HEK293T (cell line): ENCODE data around the gene MYCL.

Experiments used
- CTCF ChIA-PET: fragments of 350-600 bp; formaldehyde crosslinking; extraction: SDS; loops from one replicate; lab custom pipeline; 2021; ENCODE audit warnings: antibody characterized with exemption, inconsistent platforms; lab: Yijun Ruan, JAX
- POLR2A ChIA-PET: fragments of 350-600 bp; formaldehyde crosslinking; extraction: SDS; loops from one replicate; lab custom pipeline; 2020; ENCODE audit warnings: antibody characterized with exemption, inconsistent platforms; lab: Yijun Ruan, JAX
- DNase-seq: peaks from one replicate; pipeline ENCODE4 v3.0.0; 2012; ENCODE audit warnings: mixed read lengths; ENCODE audit errors: extremely low spot score
- ARNT ChIP-seq: fragments of 450-650 bp; IDR thresholded peaks from 2 replicates; pipeline ENCODE4 v1.6.1; 2017; ENCODE audit warnings: mild to moderate bottlenecking
- BHLHE40 ChIP-seq: fragments of 450-650 bp; IDR thresholded peaks from 2 replicates; pipeline ENCODE4 v1.6.1; 2016; ENCODE audit warnings: mild to moderate bottlenecking, moderate library complexity, borderline replicate concordance
- CTBP1 ChIP-seq: fragments of 450-650 bp; IDR thresholded peaks from 2 replicates; pipeline ENCODE4 v1.6.1; 2016; ENCODE audit warnings: borderline replicate concordance
- ELF4 ChIP-seq: fragments of 450-650 bp; IDR thresholded peaks from 2 replicates; pipeline ENCODE4 v1.6.1; 2017; ENCODE audit warnings: antibody characterized with exemption
- FOXA1 ChIP-seq: fragments of 450-650 bp; IDR thresholded peaks from 2 replicates; pipeline ENCODE4 v1.6.1; 2016; ENCODE audit warnings: mild to moderate bottlenecking
- FOXK2 ChIP-seq: fragments of 450-650 bp; IDR thresholded peaks from 2 replicates; pipeline ENCODE4 v1.6.1; 2016; ENCODE audit warnings: mild to moderate bottlenecking
- FOXM1 ChIP-seq: fragments of 450-650 bp; IDR thresholded peaks from 2 replicates; pipeline ENCODE4 v1.6.1; 2017; ENCODE audit warnings: mild to moderate bottlenecking, borderline replicate concordance
- HDGF ChIP-seq: fragments of 450-650 bp; IDR thresholded peaks from 2 replicates; pipeline ENCODE4 v1.6.1; 2017; ENCODE audit warnings: antibody characterized with exemption, borderline replicate concordance
- L3MBTL2 ChIP-seq: fragments of 450-650 bp; conservative IDR thresholded peaks from 2 replicates; pipeline ENCODE4 v1.6.1; 2016; ENCODE audit warnings: mild to moderate bottlenecking
- LEF1 ChIP-seq: fragments of 450-650 bp; IDR thresholded peaks from 2 replicates; pipeline ENCODE4 v1.6.1; 2017; ENCODE audit warnings: mild to moderate bottlenecking, borderline replicate concordance
- NFRKB ChIP-seq: fragments of 450-650 bp; IDR thresholded peaks from 2 replicates; pipeline ENCODE4 v1.6.1; 2016; ENCODE audit warnings: mild to moderate bottlenecking, moderate library complexity
- SP1 ChIP-seq: fragments of 450-650 bp; IDR thresholded peaks from 2 replicates; pipeline ENCODE4 v1.6.1; 2017
- SUZ12 ChIP-seq: fragments of 450-650 bp; IDR thresholded peaks from 2 replicates; pipeline ENCODE4 v1.6.1; 2016; ENCODE audit warnings: mild to moderate bottlenecking
- TARDBP ChIP-seq: fragments of 450-650 bp; IDR thresholded peaks from 2 replicates; pipeline ENCODE4 v1.6.1; 2016
- ZNF384 ChIP-seq: fragments of 450-650 bp; IDR thresholded peaks from 2 replicates; pipeline ENCODE4 v1.6.1; 2016
- TF ChIP-seq, protein P1 (sequence below): fragments of 450-650 bp; IDR thresholded peaks from 2 replicates; pipeline ENCODE4 v1.6.1; 2016

The MYCL gene

GRCh38 chr1:39861003-39861402, 40.7 kb downstream of the MYCL start:
- POLR2A ChIA-PET: no interaction called here
- TF ChIP-seq SP1: no peak
- no peak for TF ChIP-seq FOXM1
- no peak for TF ChIP-seq CTBP1
- no peak for TF ChIP-seq FOXA1
- TF ChIP-seq NFRKB: no peak
- TF ChIP-seq ZNF384: no peak
- TF ChIP-seq L3MBTL2: no peak
- TF ChIP-seq TARDBP: no peak
- TF ChIP-seq BHLHE40: no peak
- TF ChIP-seq LEF1: no peak
- TF ChIP-seq HDGF: no peak
- TF ChIP-seq SUZ12: no peak
- no peak for TF ChIP-seq ARNT
- TF ChIP-seq, protein P1, sequence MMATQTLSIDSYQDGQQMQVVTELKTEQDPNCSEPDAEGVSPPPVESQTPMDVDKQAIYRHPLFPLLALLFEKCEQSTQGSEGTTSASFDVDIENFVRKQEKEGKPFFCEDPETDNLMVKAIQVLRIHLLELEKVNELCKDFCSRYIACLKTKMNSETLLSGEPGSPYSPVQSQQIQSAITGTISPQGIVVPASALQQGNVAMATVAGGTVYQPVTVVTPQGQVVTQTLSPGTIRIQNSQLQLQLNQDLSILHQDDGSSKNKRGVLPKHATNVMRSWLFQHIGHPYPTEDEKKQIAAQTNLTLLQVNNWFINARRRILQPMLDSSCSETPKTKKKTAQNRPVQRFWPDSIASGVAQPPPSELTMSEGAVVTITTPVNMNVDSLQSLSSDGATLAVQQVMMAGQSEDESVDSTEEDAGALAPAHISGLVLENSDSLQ: no peak
- DNase-seq: no peak
- CTCF ChIA-PET: no interaction called here

DNA sequence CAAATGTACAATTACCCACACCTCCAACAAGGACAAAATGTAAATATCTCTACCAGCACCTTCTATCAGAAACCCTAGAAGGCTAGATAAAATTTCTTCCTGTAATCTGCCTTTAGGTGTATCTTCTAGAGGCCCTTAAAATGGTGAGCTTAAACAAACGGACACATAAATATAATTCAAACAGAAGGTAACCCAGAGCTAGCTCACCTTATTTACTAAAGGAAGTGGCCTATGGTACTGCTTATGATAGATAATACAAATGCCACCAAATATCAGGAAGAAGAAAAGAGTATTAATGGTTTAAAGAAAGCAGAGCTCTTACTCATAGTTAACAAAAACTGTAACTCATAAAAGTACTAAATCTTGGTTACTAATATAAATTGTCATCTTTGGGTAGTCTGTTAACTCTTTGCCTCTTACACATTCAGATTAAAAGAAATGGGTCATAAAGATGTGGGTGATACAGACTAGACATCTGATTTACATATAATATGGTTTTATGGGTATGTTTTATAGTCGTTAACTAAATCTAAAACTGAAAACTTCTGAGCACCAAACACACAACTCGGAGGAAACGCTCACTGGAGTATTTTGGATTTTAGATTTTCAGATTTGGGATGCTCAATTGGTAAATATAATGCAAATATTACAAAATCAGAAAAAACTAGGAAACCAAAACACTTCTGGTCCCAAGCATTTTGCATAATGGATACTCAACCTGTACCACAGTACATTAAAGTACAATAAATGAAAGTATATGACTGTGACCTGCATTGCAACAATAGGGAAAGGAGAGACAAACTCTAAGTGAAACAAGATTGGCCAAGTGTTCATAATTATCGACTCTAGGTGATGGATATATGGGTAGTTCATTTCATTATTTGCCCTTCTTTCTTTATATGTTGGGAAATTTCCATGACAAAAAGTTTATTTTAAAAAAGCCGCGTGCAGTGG, 41.6 kb downstream of the MYCL start:
- no peak for TF ChIP-seq L3MBTL2
- no peak for TF ChIP-seq FOXA1
- no peak for TF ChIP-seq NFRKB
- no peak for TF ChIP-seq SUZ12
- no peak for TF ChIP-seq LEF1
- no peak for TF ChIP-seq BHLHE40
- no peak for TF ChIP-seq ARNT
- TF ChIP-seq, protein P1: no peak
- no peak for TF ChIP-seq FOXM1
- no peak for TF ChIP-seq TARDBP
- POLR2A ChIA-PET: no interaction called here
- no peak for DNase-seq
- CTCF ChIA-PET: no interaction called here

DNA sequence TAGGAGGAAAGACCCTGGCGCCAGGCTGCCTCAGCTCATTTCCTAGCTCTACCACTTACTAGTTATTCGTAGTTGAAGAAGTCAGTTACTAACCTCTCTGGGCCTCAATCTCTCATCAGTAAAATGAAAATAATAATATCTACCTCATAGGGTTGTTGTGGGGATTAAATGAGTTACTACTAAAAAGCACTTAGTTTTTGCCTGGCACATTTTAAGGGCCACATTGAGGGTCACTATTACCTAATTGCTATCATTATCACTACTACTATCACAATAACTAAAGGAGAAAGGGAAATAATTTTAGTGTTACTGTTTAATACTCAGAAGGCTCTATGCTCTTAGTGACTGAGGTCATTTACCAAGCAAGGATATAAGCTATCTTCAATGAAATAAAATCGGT, 43.4 kb downstream of the MYCL start:
- no peak for DNase-seq
- no peak for TF ChIP-seq HDGF
- TF ChIP-seq SUZ12: no peak
- TF ChIP-seq TARDBP: no peak
- TF ChIP-seq SP1: no peak
- TF ChIP-seq FOXM1: no peak
- no peak for TF ChIP-seq BHLHE40
- TF ChIP-seq FOXK2: no peak
- TF ChIP-seq CTBP1: no peak
- ChIA-PET CTCF (no interaction called here), POLR2A (no interaction called here)

DNA sequence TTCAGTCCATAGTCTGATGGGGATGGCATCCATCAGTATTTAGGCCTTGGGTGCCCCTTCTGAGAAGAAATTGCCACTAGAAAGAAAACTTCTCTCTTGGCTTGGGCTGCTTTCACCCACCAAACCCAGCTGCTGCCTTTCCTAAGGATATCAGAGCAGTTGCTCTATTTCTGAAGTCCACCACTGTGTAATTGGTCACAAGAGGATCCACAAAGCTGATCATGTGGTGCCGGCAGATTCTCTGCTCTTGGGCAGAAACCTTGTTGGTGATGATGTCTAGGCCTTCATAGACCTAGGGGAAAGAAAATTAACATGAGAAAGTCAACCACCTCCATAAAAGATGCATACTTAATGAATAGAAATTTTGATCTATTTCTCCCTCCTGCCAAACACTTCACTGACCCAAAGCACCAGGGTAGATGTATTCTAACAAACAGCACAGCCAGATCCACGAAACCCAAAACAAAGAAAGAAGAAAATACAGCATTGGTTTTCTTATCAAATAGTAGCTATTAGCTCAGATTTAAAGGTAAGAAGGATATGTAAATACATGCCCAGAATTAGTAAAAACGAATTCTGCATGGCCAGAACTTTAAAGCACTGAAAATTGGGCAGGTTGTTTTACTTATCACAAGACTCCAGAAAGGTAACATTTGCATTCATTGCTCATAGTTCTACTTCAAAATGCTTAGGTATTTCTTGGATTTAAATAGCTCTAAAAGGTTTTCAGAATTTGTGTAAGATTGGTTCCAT, 44.4 kb downstream of the MYCL start:
- ChIA-PET CTCF (no interaction called here), POLR2A (no interaction called here)
- DNase-seq: no peak
- TF ChIP-seq, protein P1: no peak
- TF ChIP-seq FOXM1: no peak
- no peak for TF ChIP-seq CTBP1
- no peak for TF ChIP-seq ELF4
- TF ChIP-seq SUZ12: no peak
- no peak for TF ChIP-seq TARDBP
- TF ChIP-seq BHLHE40: no peak
- no peak for TF ChIP-seq ZNF384
- no peak for TF ChIP-seq NFRKB
- TF ChIP-seq L3MBTL2: no peak

DNA sequence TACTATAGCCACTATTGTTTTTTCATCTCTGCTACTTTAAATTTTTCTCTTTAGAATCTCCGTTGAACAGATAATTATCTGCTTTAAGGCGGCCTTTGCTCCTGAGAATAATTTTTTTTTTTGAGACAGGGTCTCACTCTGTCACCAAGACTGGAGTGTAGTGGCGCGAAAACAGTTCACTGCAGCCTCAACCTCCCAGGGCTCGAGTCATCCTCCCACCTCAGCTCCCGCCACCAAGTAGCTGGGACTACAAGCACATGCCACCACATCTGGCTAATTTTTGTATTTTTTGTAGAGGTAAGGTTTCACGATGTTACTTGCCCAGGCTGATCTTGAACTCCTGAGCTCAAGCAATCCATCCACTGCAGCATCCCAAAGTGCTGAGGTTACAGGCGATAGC, 47.0 kb downstream of the MYCL start:
- TF ChIP-seq ELF4 (no peak), CTBP1 (no peak), FOXM1 (no peak), HDGF (no peak), ZNF384 (no peak), LEF1 (no peak), SP1 (no peak), ARNT (no peak), BHLHE40 (no peak), FOXA1 (no peak), FOXK2 (no peak), L3MBTL2 (no peak), NFRKB (no peak)
- TF ChIP-seq, protein P1: no peak
- CTCF ChIA-PET: no interaction called here
- no peak for DNase-seq
- POLR2A ChIA-PET: no interaction called here
